HEK293T (cell line): Measurements from ENCODE around the gene SLC35G4.
"Not testable (repeated sequence)": the region's sequence is repeated elsewhere in the genome, so short reads cannot be mapped to it uniquely, and the experiment has no call there.

ENCODE experiments used
- CTCF ChIA-PET: fragments of 350-600 bp; formaldehyde crosslinking; extraction: SDS; loops from one replicate; lab custom pipeline; 2021; ENCODE audit warnings: antibody characterized with exemption, inconsistent platforms; lab: Yijun Ruan, JAX
- POLR2A ChIA-PET: fragments of 350-600 bp; formaldehyde crosslinking; extraction: SDS; loops from one replicate; lab custom pipeline; 2020; ENCODE audit warnings: antibody characterized with exemption, inconsistent platforms; lab: Yijun Ruan, JAX
- DNase-seq: peaks from one replicate; pipeline ENCODE4 v3.0.0; 2012; ENCODE audit warnings: mixed read lengths; ENCODE audit errors: extremely low spot score
- ARNT ChIP-seq: fragments of 450-650 bp; IDR thresholded peaks from 2 replicates; pipeline ENCODE4 v1.6.1; 2017; ENCODE audit warnings: mild to moderate bottlenecking
- BHLHE40 ChIP-seq: fragments of 450-650 bp; IDR thresholded peaks from 2 replicates; pipeline ENCODE4 v1.6.1; 2016; ENCODE audit warnings: mild to moderate bottlenecking, moderate library complexity, borderline replicate concordance
- CTBP1 ChIP-seq: fragments of 450-650 bp; IDR thresholded peaks from 2 replicates; pipeline ENCODE4 v1.6.1; 2016; ENCODE audit warnings: borderline replicate concordance
- ELF4 ChIP-seq: fragments of 450-650 bp; IDR thresholded peaks from 2 replicates; pipeline ENCODE4 v1.6.1; 2017; ENCODE audit warnings: antibody characterized with exemption
- FOXA1 ChIP-seq: fragments of 450-650 bp; IDR thresholded peaks from 2 replicates; pipeline ENCODE4 v1.6.1; 2016; ENCODE audit warnings: mild to moderate bottlenecking
- FOXK2 ChIP-seq: fragments of 450-650 bp; IDR thresholded peaks from 2 replicates; pipeline ENCODE4 v1.6.1; 2016; ENCODE audit warnings: mild to moderate bottlenecking
- FOXM1 ChIP-seq: fragments of 450-650 bp; IDR thresholded peaks from 2 replicates; pipeline ENCODE4 v1.6.1; 2017; ENCODE audit warnings: mild to moderate bottlenecking, borderline replicate concordance
- HDGF ChIP-seq: fragments of 450-650 bp; IDR thresholded peaks from 2 replicates; pipeline ENCODE4 v1.6.1; 2017; ENCODE audit warnings: antibody characterized with exemption, borderline replicate concordance
- L3MBTL2 ChIP-seq: fragments of 450-650 bp; conservative IDR thresholded peaks from 2 replicates; pipeline ENCODE4 v1.6.1; 2016; ENCODE audit warnings: mild to moderate bottlenecking
- LEF1 ChIP-seq: fragments of 450-650 bp; IDR thresholded peaks from 2 replicates; pipeline ENCODE4 v1.6.1; 2017; ENCODE audit warnings: mild to moderate bottlenecking, borderline replicate concordance
- NFRKB ChIP-seq: fragments of 450-650 bp; IDR thresholded peaks from 2 replicates; pipeline ENCODE4 v1.6.1; 2016; ENCODE audit warnings: mild to moderate bottlenecking, moderate library complexity
- SP1 ChIP-seq: fragments of 450-650 bp; IDR thresholded peaks from 2 replicates; pipeline ENCODE4 v1.6.1; 2017
- SUZ12 ChIP-seq: fragments of 450-650 bp; IDR thresholded peaks from 2 replicates; pipeline ENCODE4 v1.6.1; 2016; ENCODE audit warnings: mild to moderate bottlenecking
- TARDBP ChIP-seq: fragments of 450-650 bp; IDR thresholded peaks from 2 replicates; pipeline ENCODE4 v1.6.1; 2016
- ZNF384 ChIP-seq: fragments of 450-650 bp; IDR thresholded peaks from 2 replicates; pipeline ENCODE4 v1.6.1; 2016
- TF ChIP-seq, protein P1 (sequence below): fragments of 450-650 bp; IDR thresholded peaks from 2 replicates; pipeline ENCODE4 v1.6.1; 2016

The SLC35G4 gene

DNA sequence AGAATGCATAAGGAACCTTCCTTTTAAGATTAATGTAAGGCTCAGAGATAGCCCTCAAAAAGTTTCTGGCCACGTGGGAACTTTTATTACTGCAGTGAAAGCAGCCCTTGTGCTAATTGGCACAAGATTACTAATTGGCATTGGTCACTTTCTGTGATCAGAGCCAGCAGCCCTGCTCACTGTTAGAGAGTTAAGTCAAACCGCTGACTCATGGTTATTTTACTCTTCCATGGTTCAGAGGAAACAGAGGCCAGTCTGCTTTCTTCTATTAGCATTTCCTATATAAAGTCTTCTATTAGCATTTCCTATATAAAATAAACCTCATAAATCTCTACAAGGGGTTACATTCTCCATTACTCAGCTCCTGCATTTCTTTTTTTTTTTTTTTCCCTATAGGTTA lies 1.5 kb upstream of the SLC35G4 start:
- no peak for TF ChIP-seq ELF4
- TF ChIP-seq CTBP1 = no peak
- no peak for TF ChIP-seq L3MBTL2
- TF ChIP-seq, protein P1, sequence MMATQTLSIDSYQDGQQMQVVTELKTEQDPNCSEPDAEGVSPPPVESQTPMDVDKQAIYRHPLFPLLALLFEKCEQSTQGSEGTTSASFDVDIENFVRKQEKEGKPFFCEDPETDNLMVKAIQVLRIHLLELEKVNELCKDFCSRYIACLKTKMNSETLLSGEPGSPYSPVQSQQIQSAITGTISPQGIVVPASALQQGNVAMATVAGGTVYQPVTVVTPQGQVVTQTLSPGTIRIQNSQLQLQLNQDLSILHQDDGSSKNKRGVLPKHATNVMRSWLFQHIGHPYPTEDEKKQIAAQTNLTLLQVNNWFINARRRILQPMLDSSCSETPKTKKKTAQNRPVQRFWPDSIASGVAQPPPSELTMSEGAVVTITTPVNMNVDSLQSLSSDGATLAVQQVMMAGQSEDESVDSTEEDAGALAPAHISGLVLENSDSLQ = no peak
- no peak for TF ChIP-seq FOXK2
- TF ChIP-seq TARDBP = no peak
- no peak for TF ChIP-seq HDGF
- TF ChIP-seq SP1 = no peak
- no peak for TF ChIP-seq ARNT
- TF ChIP-seq NFRKB = no peak
- TF ChIP-seq SUZ12 = no peak
- TF ChIP-seq LEF1 = no peak
- DNase-seq = no peak
- ChIA-PET POLR2A (no interaction called here), CTCF (no interaction called here)

DNA sequence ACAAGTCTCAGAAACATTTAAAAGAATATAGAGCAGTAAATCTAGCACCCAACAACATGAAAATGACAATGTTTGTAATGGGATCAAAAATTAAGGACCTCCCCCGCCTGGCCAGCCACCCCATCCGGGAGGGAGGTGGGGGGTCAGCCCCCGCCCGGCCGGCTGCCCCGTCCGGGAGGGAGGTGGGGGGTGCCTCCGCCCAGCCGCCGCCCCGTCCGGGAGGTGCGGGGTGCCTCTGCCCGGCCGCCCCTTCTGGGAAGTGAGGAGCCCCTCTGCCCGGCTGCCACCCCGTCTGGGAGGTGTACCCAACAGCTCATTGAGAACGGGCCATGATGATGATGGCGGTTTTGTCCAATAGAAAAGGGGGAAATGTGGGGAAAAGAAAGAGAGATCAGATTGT lies 778 bp upstream of the SLC35G4 start:
- CTCF ChIA-PET, POLR2A ChIA-PET, DNase-seq: not testable (repeated sequence)

DNA sequence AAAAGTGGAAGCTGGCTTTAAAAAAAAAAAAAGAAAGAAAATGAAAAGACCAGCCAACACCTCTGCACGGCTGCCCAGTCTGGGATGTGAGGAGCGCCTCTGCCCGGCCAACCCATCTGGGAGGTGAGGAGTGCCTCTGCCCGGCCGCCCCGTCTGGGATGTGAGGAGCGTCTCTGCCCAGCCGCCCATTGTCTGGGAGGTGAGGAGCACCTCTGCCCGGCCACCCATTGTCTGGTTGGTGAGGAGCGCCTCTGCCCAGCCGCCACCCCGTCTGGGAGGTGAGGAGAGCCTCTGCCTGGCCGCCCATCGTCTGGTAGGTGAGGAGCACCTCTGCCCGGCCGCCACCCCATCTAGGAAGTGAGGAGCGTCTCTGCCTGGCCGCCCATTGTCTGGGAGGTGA lies 3.7 kb downstream of the SLC35G4 start:
- DNase-seq, CTCF ChIA-PET, POLR2A ChIA-PET: not testable (repeated sequence)

DNA sequence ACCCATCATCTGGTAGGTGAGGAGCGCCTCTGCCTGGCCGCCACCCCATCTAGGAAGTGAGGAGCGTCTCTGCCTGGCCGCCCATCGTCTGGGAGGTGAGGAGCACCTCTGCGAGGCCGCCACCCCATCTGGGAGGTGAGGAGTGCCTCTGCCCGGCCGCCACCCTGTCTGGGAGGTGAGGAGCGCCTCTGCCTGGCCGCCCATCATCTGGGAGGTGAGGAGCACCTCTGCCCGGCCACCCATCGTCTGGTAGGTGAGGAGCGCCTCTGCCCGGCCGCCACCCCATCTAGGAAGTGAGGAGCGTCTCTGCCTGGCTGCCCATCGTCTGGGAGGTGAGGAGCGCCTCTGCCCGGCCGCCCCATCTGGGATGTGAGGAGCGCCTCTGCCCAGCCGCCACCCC lies 4.2 kb downstream of the SLC35G4 start:
- DNase-seq, POLR2A ChIA-PET, CTCF ChIA-PET: not testable (repeated sequence)

DNA sequence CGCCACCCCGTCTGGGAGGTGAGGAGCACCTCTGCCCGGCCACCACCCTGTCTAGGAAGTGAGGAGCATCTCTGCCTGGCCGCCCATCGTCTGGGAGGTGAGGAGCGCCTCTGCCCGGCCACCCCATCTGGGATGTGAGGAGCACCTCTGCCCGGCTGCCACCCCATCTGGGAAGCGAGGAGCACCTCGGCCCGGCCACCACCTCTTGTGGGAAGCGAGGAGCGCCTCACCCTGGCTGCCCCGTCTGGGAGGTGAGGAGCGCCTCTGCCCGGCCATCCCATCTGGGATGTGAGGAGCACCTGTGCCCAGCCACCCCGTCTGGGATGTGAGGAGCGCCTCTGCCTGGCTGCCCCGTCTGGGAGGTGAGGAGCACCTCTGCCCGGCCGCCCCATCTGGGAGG lies 4.6 kb downstream of the SLC35G4 start:
- POLR2A ChIA-PET, CTCF ChIA-PET, DNase-seq: not testable (repeated sequence)

DNA sequence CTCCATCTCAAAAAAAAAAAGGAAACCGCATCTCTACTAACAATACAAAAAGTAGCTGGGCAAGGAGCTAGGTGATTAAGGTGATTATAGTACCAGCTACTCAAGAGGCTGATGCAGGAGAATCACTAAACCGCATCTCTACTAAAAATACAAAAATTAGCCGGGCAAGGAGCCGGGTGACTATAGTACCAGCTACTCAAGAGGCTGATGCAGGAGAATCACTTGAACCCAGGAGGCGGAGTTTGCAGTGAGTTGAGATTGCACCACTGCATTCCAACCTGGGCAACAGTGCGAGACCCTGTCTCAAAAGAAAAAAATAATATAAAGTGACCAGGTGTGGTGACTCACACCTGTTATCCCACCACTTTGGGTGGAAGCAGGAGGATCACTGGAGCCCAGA lies 5.6 kb downstream of the SLC35G4 start:
- POLR2A ChIA-PET, DNase-seq, CTCF ChIA-PET: not testable (repeated sequence)

DNA sequence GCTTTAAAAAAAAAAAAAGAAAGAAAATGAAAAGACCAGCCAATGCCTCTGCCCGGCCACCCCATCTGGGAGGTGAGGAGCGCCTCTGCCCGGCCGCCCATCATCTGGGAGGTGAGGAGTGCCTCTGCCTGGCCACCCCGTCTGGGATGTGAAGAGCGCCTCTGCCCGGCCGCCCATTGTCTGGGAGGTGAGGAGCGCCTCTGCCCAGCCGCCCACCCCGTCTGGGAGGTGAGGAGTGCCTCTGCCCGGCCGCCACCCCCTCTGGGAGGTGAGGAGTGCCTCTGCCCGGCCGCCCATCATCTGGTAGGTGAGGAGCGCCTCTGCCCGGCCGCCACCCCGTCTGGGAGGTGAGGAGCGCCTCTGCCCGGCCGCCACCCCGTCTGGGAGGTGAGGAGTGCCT lies 37.9 kb downstream of the SLC35G4 start:
- CTCF ChIA-PET, DNase-seq, POLR2A ChIA-PET: not testable (repeated sequence)

DNA sequence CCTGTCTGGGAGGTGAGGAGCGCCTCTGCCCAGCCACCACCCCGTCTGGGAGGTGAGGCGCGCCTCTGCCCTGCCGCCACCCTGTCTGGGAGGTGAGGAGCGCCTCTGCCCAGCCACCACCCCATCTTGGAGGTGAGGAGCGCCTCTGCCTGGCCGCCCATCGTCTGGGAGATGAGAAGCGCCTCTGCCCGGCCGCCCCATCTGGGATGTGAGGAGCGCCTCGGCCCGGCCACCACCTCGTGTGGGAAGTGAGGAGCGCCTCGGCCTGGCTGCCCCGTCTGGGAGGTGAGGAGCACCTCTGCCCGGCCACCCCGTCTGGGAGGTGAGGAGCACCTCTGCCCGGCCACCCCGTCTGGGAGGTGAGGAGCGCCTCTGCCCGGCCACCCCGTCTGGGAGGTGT lies 38.4 kb downstream of the SLC35G4 start:
- CTCF ChIA-PET, DNase-seq, POLR2A ChIA-PET: not testable (repeated sequence)

DNA sequence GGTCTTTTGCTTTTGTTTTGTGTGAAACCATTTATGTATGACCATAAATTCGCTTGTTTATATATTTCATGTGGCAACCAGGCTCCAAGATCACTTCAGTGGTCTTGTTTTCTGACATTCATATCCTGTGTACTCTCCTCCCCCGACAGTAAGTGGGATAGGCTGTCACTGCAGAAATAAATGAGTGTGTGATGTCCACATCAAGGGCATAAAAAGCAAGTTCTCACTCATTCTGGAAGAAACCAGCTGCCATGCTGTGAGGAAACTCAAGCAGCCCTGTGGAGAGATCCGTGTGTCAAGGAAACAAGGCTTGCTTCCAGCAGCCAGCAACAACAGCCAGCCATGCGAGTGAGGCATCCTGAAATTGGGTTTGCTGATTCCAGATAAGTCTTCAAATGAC lies 40.4 kb downstream of the SLC35G4 start:
- ChIA-PET POLR2A (no interaction called here), CTCF (no interaction called here)
- TF ChIP-seq ZNF384 = no peak
- TF ChIP-seq CTBP1 = no peak
- no peak for TF ChIP-seq BHLHE40
- TF ChIP-seq SUZ12 = no peak
- TF ChIP-seq L3MBTL2 = no peak
- TF ChIP-seq FOXK2 = no peak
- TF ChIP-seq LEF1 = no peak
- no peak for TF ChIP-seq FOXM1
- TF ChIP-seq NFRKB = no peak
- TF ChIP-seq, protein P1 = no peak
- no peak for TF ChIP-seq TARDBP
- TF ChIP-seq SP1 = no peak
- no peak for TF ChIP-seq ARNT
- no peak for DNase-seq

DNA sequence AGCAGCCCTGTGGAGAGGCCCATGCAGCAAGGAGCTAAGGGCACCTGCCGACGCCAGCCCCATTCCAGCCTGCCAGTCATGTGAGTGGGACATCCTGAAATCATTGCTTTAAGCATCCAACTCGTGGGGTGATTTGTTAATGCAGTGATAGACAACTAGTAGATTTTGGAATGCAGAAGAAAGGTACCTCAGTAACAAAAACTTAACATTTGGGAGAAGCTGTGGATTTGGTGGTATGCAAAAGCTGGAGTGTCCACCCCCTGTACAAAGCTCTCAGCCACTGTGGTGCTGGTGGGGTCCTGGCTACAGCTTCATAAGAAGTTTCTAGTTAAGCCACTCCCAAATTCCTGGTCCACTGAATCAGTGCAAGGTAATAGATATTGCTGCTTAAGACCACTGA lies 42.5 kb downstream of the SLC35G4 start:
- no peak for TF ChIP-seq FOXK2
- TF ChIP-seq ELF4 = no peak
- no peak for TF ChIP-seq TARDBP
- TF ChIP-seq FOXA1 = no peak
- no peak for TF ChIP-seq FOXM1
- TF ChIP-seq SP1 = no peak
- TF ChIP-seq ZNF384 = no peak
- TF ChIP-seq CTBP1 = no peak
- no peak for TF ChIP-seq L3MBTL2
- TF ChIP-seq HDGF = no peak
- TF ChIP-seq LEF1 = no peak
- no peak for TF ChIP-seq NFRKB
- no peak for TF ChIP-seq BHLHE40
- TF ChIP-seq, protein P1 = no peak
- no peak for TF ChIP-seq SUZ12
- no peak for TF ChIP-seq ARNT
- DNase-seq = no peak
- POLR2A ChIA-PET = no interaction called here
- CTCF ChIA-PET = no interaction called here
